ENCODE measurements around the gene IGSF1. TPM values are rescaled to one million over a fixed set of nuclear protein-coding genes. Genes with fewer than 3 reads are reported as not detected.
"Not testable (repeated sequence)": the region's sequence is repeated elsewhere in the genome, so short reads cannot be mapped to it uniquely, and the experiment has no call there.

IGSF1 gene
- total RNA-seq, 4 donors from 2014 or later: 0.27 to 1.1 TPM; not detected in 2

DNA sequence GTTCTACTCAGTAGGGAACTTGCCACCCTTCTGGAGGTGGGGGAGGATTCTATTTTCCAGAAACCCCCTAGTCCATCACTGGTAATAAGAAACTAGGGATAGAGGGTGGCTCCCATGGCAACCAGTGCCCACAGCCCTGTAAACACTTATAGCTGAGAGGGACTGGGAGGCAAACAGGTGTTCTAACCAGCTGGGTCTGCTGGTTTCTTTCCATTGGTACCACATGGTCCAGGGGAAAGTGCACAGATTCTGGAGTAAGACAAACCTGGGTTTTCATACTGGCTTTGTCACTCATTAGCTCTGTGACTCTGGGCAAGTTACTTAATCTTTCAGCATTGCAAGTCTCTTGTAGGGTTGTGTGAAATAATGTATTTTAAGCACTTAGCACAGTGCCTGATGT lies 26.9 kb downstream of the IGSF1 start:
- H3K4me1 ChIP-seq: no peaks in the 10 kb centered on the region
- in situ Hi-C loops (cut with MboI; ENCODE audit: low pct_ligation_motif_present in 1 of 4, low pct_unique_long_range_greater_than_20kb in 1 of 4, low sequenced_read_pairs in 3 of 4) (no loop called here), intact Hi-C loops (cut with DNase I; ENCODE audit: low total_unique reads) (no loop called here)
- H3K27ac ChIP-seq: no peak overlapping the region
- H3K27me3 ChIP-seq: no peaks in the 10 kb centered on the region
- no peak for DNase-seq
- no peaks in the 10 kb centered on the region for H3K36me3 ChIP-seq
- no peak for TF ChIP-seq EP300 (IDR thresholded peaks at IDR 0.05; ENCODE audit: low read depth)
- no peak for TF ChIP-seq POLR2AphosphoS5 (IDR thresholded peaks at IDR 0.05)
- TF ChIP-seq POLR2A (IDR thresholded peaks at IDR 0.05): no peak
- TF ChIP-seq, protein P1, sequence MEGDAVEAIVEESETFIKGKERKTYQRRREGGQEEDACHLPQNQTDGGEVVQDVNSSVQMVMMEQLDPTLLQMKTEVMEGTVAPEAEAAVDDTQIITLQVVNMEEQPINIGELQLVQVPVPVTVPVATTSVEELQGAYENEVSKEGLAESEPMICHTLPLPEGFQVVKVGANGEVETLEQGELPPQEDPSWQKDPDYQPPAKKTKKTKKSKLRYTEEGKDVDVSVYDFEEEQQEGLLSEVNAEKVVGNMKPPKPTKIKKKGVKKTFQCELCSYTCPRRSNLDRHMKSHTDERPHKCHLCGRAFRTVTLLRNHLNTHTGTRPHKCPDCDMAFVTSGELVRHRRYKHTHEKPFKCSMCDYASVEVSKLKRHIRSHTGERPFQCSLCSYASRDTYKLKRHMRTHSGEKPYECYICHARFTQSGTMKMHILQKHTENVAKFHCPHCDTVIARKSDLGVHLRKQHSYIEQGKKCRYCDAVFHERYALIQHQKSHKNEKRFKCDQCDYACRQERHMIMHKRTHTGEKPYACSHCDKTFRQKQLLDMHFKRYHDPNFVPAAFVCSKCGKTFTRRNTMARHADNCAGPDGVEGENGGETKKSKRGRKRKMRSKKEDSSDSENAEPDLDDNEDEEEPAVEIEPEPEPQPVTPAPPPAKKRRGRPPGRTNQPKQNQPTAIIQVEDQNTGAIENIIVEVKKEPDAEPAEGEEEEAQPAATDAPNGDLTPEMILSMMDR (IDR thresholded peaks at IDR 0.05): no peak
- H3K4me3 ChIP-seq: no peak overlapping the region
- H3K9me3 ChIP-seq: no peaks in the 10 kb centered on the region

DNA sequence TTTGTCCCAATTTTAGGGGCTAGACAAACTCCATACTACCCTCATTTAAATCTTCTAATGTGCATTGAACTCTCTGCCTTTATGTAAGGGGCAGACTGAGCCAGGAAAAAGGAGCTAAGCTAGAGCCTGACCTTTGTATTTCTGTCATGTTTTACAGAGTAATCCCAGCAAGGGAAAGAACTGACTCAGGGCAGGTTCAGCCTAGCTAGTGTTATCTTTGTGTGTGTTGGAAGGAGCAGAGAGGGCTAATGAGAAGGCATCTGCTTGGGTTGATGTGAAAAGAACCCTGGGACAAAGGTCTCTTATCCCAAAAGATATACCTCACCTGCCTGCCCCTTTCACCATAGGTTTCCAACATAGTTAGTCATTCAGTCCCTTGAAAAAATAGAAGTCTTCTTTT lies 31.7 kb downstream of the IGSF1 start:
- TF ChIP-seq POLR2AphosphoS5 (IDR thresholded peaks at IDR 0.05) (no peak), EP300 (IDR thresholded peaks at IDR 0.05; ENCODE audit: low read depth) (no peak), POLR2A (IDR thresholded peaks at IDR 0.05) (no peak)
- TF ChIP-seq, protein P1 (IDR thresholded peaks at IDR 0.05): no peak
- in situ Hi-C loops (cut with MboI; ENCODE audit: low pct_ligation_motif_present in 1 of 4, low pct_unique_long_range_greater_than_20kb in 1 of 4, low sequenced_read_pairs in 3 of 4) (no loop called here), intact Hi-C loops (cut with DNase I; ENCODE audit: low total_unique reads) (no loop called here)
- Histone ChIP-seq H3K36me3 (no peaks in the 10 kb centered on the region), H3K4me1 (no peaks in the 10 kb centered on the region), H3K9me3 (no peaks in the 10 kb centered on the region), H3K27ac (no peak overlapping the region), H3K4me3 (no peak overlapping the region), H3K27me3 (no peaks in the 10 kb centered on the region)
- no peak for DNase-seq

DNA sequence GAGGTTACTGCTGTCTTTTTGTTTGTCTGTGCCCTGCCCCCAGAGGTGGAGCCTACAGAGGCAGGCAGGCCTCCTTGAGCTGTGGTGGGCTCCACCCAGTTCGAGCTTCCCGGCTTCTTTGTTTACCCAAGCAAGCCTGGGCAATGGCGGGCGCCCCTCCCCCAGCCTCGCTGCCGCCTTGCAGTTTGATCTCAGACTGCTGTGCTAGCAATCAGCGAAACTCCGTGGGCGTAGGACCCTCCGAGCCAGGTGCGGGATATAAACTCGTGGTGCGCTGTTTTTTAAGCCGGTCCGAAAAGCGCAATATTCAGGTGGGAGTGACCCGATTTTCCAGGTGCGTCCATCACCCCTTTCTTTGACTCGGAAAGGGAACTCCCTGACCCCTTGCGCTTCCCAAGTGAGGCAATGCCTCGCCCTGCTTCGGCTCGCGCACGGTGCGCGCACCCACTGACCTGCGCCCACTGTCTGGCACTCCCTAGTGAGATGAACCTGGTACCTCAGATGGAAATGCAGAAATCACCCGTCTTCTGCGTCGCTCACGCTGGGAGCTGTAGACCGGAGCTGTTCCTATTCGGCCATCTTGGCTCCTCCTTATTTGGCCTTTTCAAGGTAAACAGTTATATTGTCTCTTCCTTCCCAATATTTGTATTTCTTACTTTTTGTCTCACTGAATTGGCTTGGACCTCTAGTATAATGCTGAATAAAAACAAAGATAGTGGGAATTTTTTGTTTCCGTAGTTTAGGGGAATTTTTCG lies 37.9 kb downstream of the IGSF1 start:
- H3K27me3 ChIP-seq; H3K4me1 ChIP-seq; H3K27ac ChIP-seq; intact Hi-C loops (cut with DNase I; ENCODE audit: low total_unique reads); H3K4me3 ChIP-seq; in situ Hi-C loops (cut with MboI; ENCODE audit: low pct_ligation_motif_present in 1 of 4, low pct_unique_long_range_greater_than_20kb in 1 of 4, low sequenced_read_pairs in 3 of 4); DNase-seq; H3K36me3 ChIP-seq; H3K9me3 ChIP-seq: not testable (repeated sequence)
- 81% methylated on average over 26 of the region's 36 CpGs; no CpG with 5 or more reads in 1 of the 2 donors for WGBS, 2 donors (ENCODE audit: low coverage in 1 of 2)

DNA sequence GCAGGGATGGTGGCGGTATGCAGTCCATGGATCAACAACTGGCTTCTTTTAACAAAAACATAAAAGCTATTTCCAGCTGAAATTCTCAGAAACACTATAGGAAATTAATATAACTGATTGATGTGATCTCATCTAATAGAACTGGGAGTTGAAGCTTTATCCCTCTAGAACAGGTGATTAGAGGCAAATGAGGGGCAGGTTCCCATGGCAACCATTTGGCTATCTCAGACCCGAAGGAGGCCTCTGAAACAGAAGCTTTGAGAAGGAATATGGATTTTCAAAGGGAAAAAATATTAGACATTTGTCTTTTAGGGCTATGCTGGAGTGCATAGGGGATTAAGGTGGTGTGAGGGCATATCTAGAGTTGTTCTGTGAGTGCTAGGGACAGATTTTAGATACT lies 50.0 kb downstream of the IGSF1 start:
- H3K9me3 ChIP-seq: no peaks in the 10 kb centered on the region
- no peak for DNase-seq
- WGBS, 2 donors (ENCODE audit: low coverage in 1 of 2): 47 to 83% methylated on average over 2 of the region's 2 CpGs
- H3K27ac ChIP-seq: no peak overlapping the region
- no peak overlapping the region for H3K4me3 ChIP-seq
- intact Hi-C loops (cut with DNase I; ENCODE audit: low total_unique reads): no loop called here
- H3K4me1 ChIP-seq: no peaks in the 10 kb centered on the region
- H3K36me3 ChIP-seq: no peaks in the 10 kb centered on the region
- in situ Hi-C loops (cut with MboI; ENCODE audit: low pct_ligation_motif_present in 1 of 4, low pct_unique_long_range_greater_than_20kb in 1 of 4, low sequenced_read_pairs in 3 of 4): no loop called here
- no peaks in the 10 kb centered on the region for H3K27me3 ChIP-seq
- TF ChIP-seq POLR2A (IDR thresholded peaks at IDR 0.05) (no peak), EP300 (IDR thresholded peaks at IDR 0.05; ENCODE audit: low read depth) (no peak), POLR2AphosphoS5 (IDR thresholded peaks at IDR 0.05) (no peak)
- TF ChIP-seq, protein P1 (IDR thresholded peaks at IDR 0.05): no peak

- TF ChIP-seq, protein P1 (IDR thresholded peaks at IDR 0.05): no peak
- DNase-seq: no peak
- Histone ChIP-seq H3K4me1 (no peaks in the 10 kb centered on the region), H3K9me3 (no peaks in the 10 kb centered on the region), H3K27ac (no peak overlapping the region), H3K27me3 (no peaks in the 10 kb centered on the region), H3K4me3 (no peak overlapping the region), H3K36me3 (no peaks in the 10 kb centered on the region)
- 40% methylated on average over 2 of the region's 2 CpGs; no CpG with 5 or more reads in 1 of the 2 donors for WGBS, 2 donors (ENCODE audit: low coverage in 1 of 2)
- intact Hi-C loops (cut with DNase I; ENCODE audit: low total_unique reads): no loop called here
- in situ Hi-C loops (cut with MboI; ENCODE audit: low pct_ligation_motif_present in 1 of 4, low pct_unique_long_range_greater_than_20kb in 1 of 4, low sequenced_read_pairs in 3 of 4): no loop called here
These were observed 51.7 kb downstream of the IGSF1 start for GRCh38 chrX:131237363-131237762.

Data from transverse colon (tissue), 4 donors.